Measurements from ENCODE around the gene KLK3. TPM values are rescaled to one million over a fixed set of nuclear protein-coding genes. Genes with fewer than 3 reads are reported as not detected.

Gene KLK3
- not detected in 2 replicates for total RNA-seq (ENCODE audit: low replicate concordance)

GRCh38 chr19:50854636-50855410, at the start of gene KLK3:
TSS of gene KLK3 (plus strand) at chr19:50854915. CDS start at chr19:50854956, 41 bp downstream.

DNA sequence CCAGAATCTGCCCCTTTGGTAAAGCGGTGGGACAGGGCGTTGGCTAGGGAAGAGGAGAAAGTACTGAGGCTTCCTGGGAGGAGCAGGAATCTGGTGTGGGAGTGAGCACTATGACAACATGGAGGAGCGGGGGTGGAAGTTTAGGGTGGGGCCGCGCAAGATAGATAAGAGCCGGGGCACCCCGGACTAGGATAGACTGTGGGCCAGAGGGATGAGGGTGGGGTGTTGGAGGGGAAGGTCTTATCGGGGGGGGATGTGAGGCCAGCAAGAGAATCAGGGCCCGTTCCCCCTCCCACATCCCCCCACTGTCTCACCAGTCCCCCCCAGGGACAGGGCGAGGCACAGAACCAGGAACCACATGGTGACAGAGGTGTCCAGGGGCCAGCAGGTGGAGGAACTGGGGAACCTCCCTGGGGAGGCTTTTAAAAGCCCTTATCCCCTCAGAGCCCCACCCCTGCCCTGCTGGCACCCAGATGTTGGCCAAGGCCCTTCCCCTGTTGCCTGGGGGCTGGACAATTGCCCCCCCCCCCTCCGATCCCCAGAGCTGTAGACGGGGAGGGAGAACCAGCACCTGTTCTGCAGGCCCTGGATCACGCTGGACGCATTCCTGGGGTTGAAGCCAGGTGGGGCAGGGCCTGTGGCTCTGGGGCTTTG, 31.2 kb upstream of the KLK3 start, which contains the start of gene KLK1:
Gene KLK1 (minus strand): TSS at position 399 of the 654 bp plus-strand sequence. CDS start 39 bp downstream, at position 360.

GRCh38 chr19:50833117-50833801, 21.5 kb upstream of the KLK3 start, which contains the start of gene KLK15:
TSS of gene KLK15 (minus strand) at chr19:50833574. CDS start at chr19:50831492, 2,082 bp downstream.

GRCh38 chr19:50873056-50873455, 18.3 kb downstream of the KLK3 start, which contains the start of gene KLK2:
TSS of gene KLK2 (plus strand) at chr19:50873439. CDS start at chr19:50873474, 35 bp downstream.

Other genes with a start within 250 kb of the KLK3 start
- 0.35 TPM in 1 of 2 replicates, not detected in the other for gene SYT3, start 215.0 kb upstream of the KLK3 start, total RNA-seq (ENCODE audit: low replicate concordance)
- not detected in 2 replicates for gene C19orf81, start 205.5 kb upstream of the KLK3 start, total RNA-seq (ENCODE audit: low replicate concordance)
- 0.68 and 1.3 TPM in 2 replicates for gene SHANK1, start 135.1 kb upstream of the KLK3 start, total RNA-seq (ENCODE audit: low replicate concordance)
- 17.4 and 28.9 TPM in 2 replicates for gene CLEC11A, start 131.6 kb upstream of the KLK3 start, total RNA-seq (ENCODE audit: low replicate concordance)
- not detected in 2 replicates for gene GPR32, start 84.5 kb upstream of the KLK3 start, total RNA-seq (ENCODE audit: low replicate concordance)
- not detected in 2 replicates for gene ACP4, start 64.5 kb upstream of the KLK3 start, total RNA-seq (ENCODE audit: low replicate concordance)
- not detected in 2 replicates for gene KLK1, start 31.1 kb upstream of the KLK3 start, total RNA-seq (ENCODE audit: low replicate concordance)
- gene KLK15, start 21.3 kb upstream of the KLK3 start, total RNA-seq (ENCODE audit: low replicate concordance) = not detected in 2 replicates
- not detected in 2 replicates for gene KLK2, start 18.5 kb downstream of the KLK3 start, total RNA-seq (ENCODE audit: low replicate concordance)
- gene KLK4, start 56.5 kb downstream of the KLK3 start, total RNA-seq (ENCODE audit: low replicate concordance) = not detected in 2 replicates
- gene KLK5, start 98.1 kb downstream of the KLK3 start, total RNA-seq (ENCODE audit: low replicate concordance) = not detected in 2 replicates
- 0.08 TPM in 1 of 2 replicates, not detected in the other for gene KLK6, start 114.7 kb downstream of the KLK3 start, total RNA-seq (ENCODE audit: low replicate concordance)
- not detected in 2 replicates for gene KLK7, start 129.0 kb downstream of the KLK3 start, total RNA-seq (ENCODE audit: low replicate concordance)
- gene KLK8, start 146.7 kb downstream of the KLK3 start, total RNA-seq (ENCODE audit: low replicate concordance) = not detected in 2 replicates
- gene KLK10, start 164.8 kb downstream of the KLK3 start, total RNA-seq (ENCODE audit: low replicate concordance) = not detected in 2 replicates
- not detected in 2 replicates for gene KLK11, start 171.7 kb downstream of the KLK3 start, total RNA-seq (ENCODE audit: low replicate concordance)
- not detected in 2 replicates for gene KLK12, start 180.1 kb downstream of the KLK3 start, total RNA-seq (ENCODE audit: low replicate concordance)
- gene KLK13, start 210.2 kb downstream of the KLK3 start, total RNA-seq (ENCODE audit: low replicate concordance) = not detected in 2 replicates
- gene KLK14, start 228.0 kb downstream of the KLK3 start, total RNA-seq (ENCODE audit: low replicate concordance) = not detected in 2 replicates